Hypothalamus (tissue), 51 donors: Measurements from ENCODE around the gene SPIRE1.
A peak's percentile ranks its signal among the peaks of the same experiment; 100 is the strongest.

Experiments used
- DNase-seq, 51 donors: peaks; one replicate each; lab custom pipeline; 2025; lab: John Stamatoyannopoulos, UW

Gene SPIRE1

DNA sequence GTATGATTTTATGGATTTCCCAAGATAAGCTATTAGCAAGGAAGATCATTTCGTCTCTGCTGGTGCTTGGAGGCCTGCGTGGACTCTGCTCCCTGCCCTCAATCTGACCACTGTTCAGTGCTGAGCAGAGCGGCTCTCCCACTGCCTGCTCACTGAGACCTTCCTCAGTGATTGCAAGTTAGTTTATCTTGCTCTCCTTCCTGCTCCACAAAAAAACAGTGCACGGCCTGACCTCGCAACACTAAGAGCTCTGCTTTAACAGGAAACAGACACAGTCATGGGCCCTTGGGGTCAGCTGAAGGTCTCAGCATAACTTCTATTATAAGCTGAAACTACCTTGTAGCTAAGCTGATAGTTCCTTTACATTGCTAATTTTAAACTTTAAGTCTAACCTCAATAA, 197.0 kb downstream of the SPIRE1 start:
- DNase-seq = no peak

- DNase-seq = no peak
These were observed 199.1 kb downstream of the SPIRE1 start for GRCh38 chr18:12458771-12459170.

DNA sequence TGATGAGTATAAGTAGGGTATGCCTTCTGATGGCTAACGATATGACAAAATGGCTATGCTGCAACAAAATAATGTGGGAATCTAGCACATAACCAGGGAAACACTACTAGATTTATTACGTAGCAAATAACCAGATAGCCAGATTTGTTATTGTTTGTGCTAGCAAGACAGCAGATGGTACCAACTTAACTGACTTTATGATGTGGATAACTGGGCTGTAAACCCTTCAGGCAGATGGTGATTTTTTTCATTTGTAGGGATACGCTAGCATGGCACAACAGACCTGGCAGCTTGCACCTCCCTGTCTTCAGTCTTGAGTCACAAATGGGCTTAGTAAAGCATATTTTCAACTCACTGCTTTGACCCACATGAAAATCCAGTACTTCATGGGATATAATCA, 201.5 kb downstream of the SPIRE1 start:
- no peak for DNase-seq

- DNase-seq = peak in 49 of 51 donors; percentile 13 to 97 (median 82)
These were observed 202.4 kb downstream of the SPIRE1 start for GRCh38 chr18:12455496-12455895.

DNA sequence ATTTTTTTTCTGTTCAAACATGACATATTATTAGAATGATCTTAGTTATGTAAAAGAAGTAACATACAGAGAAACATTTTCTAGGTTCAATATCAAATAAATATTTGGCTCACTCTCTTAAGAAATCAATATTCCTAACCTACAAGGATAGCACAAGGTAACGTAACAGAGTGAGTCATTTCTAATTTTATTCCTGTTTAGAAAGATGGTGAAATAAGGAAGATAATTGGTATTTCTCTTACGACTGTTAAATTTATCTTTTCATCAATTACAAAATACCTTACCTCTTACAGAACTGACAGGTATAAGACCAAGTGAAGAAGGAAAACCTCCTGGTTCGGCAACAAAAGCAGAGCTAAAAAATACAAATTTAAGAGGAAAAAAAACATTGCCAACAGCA, 205.1 kb downstream of the SPIRE1 start:
- no peak for DNase-seq

- no peak for DNase-seq
These were observed 206.5 kb downstream of the SPIRE1 start for GRCh38 chr18:12451428-12451827.

- no peak for DNase-seq
These were observed 208.7 kb downstream of the SPIRE1 start for GRCh38 chr18:12449051-12449785.

DNA sequence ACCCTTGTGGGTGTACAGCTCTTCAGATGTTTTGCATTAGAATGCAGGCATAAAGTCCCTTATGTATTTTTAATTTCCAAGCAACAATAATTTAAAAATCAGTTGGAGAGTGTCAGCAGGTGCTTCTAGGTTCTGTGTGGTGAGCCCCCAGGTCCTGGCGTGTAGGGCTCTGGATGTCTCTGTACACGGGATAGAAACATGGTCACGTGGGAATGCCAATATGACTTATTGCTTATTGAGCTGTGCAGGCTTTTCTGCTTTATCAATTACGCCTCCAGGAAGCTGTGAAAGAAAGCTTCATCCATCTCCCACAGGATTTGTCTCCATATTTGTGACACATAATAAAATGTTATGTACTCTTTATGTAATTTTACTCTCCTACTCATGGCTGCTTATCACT, 212.4 kb downstream of the SPIRE1 start:
- DNase-seq = no peak

DNA sequence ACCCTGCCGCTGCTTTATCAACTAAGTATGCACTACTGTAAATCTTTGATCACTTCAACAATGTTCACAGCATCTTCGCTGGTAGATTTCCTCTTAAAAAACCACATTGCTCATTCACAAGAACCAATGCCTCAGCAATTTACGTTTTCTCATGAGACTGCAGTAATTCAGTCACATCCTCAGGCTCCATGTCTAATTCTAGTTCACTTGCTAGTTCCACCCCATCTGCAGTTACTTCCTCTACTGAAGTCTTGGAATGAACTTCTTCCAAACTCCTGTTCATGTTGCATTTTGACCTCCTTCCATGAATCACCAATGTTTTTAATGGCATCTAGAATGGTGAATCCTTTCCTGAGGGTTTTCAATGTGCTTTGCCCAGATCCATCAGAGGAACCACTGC, 214.4 kb downstream of the SPIRE1 start:
- no peak for DNase-seq

DNA sequence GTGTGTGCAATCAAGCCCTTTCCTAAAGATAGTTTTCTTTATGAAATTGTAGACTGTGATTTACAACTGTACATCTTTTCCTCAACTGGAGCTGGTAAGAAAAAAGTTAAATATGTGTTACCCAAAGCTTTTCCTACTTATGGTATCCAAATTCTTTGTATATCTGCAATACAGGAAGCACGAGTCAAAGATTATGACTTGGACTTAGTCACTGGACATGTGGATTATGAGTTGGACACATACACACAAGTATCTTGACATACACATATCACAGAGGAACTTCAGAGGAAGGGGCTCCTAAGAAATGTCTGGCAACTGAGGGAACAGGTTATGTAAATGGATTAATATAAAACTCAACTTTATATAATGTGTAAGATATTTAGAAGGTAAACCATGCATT, 215.0 kb downstream of the SPIRE1 start:
- no peak for DNase-seq

DNA sequence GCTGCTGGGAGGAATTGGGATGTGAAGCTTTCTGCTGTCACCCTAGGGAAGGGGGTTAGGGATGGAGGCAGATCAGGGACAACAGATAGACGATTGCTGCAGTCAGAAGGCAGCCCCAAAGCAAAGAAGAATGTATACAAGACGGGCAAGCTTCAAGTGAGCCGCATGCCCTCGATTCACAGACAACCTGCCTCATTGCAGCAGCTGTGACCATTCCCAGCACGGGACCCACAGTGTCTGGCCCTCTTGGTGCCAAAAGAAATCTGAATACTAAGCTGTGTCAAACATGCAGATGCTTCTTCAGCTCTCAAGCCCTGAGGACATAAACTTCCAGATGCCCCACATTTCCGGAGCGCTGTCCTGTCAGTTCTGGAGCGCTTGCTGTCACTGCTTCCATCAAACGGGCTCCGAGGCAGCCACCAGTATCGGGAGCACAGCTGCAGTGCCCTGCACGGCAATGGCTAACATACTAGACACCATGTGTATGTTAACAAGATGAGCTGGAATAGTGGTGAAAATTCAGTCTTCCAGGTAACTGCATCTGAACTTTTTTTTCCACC, 216.4 kb downstream of the SPIRE1 start:
- no peak for DNase-seq

GRCh38 chr18:12438257-12438656, 219.7 kb downstream of the SPIRE1 start:
- no peak for DNase-seq

- DNase-seq = no peak
These were observed 222.0 kb downstream of the SPIRE1 start for GRCh38 chr18:12435867-12436266.

GRCh38 chr18:12434541-12434929, 223.4 kb downstream of the SPIRE1 start:
- no peak for DNase-seq

GRCh38 chr18:12433829-12434540, 223.9 kb downstream of the SPIRE1 start:
- no peak for DNase-seq

DNA sequence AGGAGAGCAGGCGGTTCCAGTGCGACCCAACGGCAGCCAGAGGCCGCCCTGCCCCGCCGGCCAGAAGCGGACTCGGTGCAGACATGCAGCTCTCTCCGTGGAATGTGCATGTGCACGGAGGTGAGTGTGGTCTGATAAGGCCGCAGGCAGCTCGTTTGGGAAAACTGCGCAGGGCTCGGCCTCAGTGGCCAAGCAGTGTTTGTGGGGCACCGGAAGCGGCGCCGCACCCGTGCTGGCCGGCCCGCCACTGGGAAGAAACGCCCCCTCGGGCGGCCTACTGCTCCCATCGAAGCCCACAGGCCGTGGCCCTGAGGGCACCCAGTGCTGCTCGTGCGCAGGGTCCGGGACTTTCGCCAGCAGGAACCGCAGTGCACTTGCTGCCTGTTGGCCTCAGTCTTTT, 225.0 kb downstream of the SPIRE1 start:
- no peak for DNase-seq

DNA sequence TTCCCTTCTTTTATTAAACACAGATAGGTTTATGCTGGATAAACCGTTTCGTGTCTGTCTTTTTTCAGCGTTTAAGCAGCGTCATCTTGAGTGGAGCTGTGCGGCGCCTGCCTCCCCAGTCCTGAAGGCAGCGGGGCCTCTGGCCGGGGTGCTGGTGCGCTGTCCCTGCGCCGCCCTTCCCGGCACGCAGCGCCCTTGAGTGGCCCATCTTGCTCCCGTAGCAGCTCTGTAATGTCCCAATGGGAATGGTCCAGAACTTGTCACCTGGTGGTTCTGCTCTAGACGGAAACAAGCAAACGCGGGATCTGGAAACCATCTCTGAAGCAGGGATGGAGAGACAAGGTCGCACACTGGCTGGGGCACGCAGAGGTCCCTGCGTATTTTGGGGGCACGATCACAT, 225.7 kb downstream of the SPIRE1 start:
- DNase-seq = no peak

DNA sequence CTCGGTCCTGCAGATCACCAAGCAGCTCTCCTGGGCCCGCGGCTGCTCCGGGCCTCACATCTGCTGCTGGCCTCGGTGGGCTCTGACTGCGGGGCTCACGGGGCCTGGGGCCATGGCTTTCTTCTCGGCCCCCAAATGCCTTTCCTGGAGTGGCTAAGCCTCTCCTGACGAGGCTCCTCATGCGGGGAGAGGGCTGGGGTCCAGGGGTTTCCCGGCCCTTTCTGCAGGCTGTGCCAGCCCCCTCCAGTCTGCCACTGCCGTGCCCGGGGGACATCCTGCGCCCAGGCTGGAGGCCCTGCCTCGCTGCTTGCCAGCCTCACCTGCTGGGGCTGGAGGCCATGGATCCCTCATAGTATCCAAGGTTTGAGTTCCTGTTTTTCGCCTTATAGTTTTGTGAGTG, 226.3 kb downstream of the SPIRE1 start:
- DNase-seq = no peak

- DNase-seq = no peak
These were observed 227.5 kb downstream of the SPIRE1 start for GRCh38 chr18:12430137-12430990.

GRCh38 chr18:12429556-12429955, 228.4 kb downstream of the SPIRE1 start:
- no peak for DNase-seq

GRCh38 chr18:12428923-12429322, 229.0 kb downstream of the SPIRE1 start:
- DNase-seq = no peak
